Breast epithelium (tissue), 3 donors: ENCODE data around the gene SGSH.

Experiments
- CTCF ChIP-seq, 3 donors: fragments of 450-650 bp; IDR thresholded peaks; one replicate each; pipeline ENCODE4 v1.5.1; 2016 to 2017; ENCODE audit warnings: antibody characterized with exemption in 3 of 3, mild to moderate bottlenecking in 3 of 3, moderate library complexity in 3 of 3
- POLR2A ChIP-seq: fragments of 450-650 bp; IDR thresholded peaks from one replicate; pipeline ENCODE4 v1.6.1; 2016; ENCODE audit warnings: antibody characterized with exemption, mild to moderate bottlenecking, moderate library complexity
- POLR2AphosphoS5 ChIP-seq, 3 donors: sonication (generic); formaldehyde crosslinking; IDR thresholded peaks; one replicate each; pipeline ENCODE4 v1.6.1; 2017; ENCODE audit warnings: antibody characterized with exemption in 3 of 3

GRCh38 chr17:80216473-80217456 lies 3.4 kb downstream of the SGSH start:
- TF ChIP-seq CTCF (IDR thresholded peaks at IDR 0.05) (no peak), POLR2AphosphoS5 (IDR thresholded peaks at IDR 0.05) (no peak), POLR2A (no peak)
